ENCODE results near the gene SCART1.
"Not testable (repeated sequence)": the region's sequence is repeated elsewhere in the genome, so short reads cannot be mapped to it uniquely, and the experiment has no call there.

SCART1 gene

DNA sequence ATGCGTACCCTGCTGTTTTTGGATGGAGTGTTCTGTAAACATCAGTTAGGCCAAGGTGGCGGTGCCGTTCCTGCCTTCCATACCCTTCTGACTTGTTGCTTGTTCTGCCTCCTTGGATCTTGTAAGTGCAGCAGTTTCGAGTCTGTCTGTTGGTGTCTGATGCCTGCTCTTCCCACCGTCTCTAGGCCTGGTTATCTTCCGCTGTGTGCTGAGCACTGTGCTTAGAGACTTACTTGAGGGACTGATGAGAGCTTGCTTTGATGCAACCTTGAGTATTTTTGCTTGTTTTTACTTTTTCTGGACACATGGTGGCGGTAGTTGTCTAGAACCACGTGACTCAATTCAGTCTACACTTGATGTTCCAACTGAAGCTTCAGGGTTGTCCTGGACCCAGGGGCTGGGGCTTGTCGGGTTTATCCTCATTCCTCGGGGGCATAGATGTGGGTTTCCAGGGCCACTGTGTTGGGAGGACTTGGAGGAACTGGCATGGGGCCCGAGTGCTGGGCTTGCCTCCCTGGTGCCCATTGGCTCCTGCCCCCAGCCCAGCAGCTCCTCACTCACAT, 15.0 kb upstream of the SCART1 start:
- no peak for DNase-seq

DNA sequence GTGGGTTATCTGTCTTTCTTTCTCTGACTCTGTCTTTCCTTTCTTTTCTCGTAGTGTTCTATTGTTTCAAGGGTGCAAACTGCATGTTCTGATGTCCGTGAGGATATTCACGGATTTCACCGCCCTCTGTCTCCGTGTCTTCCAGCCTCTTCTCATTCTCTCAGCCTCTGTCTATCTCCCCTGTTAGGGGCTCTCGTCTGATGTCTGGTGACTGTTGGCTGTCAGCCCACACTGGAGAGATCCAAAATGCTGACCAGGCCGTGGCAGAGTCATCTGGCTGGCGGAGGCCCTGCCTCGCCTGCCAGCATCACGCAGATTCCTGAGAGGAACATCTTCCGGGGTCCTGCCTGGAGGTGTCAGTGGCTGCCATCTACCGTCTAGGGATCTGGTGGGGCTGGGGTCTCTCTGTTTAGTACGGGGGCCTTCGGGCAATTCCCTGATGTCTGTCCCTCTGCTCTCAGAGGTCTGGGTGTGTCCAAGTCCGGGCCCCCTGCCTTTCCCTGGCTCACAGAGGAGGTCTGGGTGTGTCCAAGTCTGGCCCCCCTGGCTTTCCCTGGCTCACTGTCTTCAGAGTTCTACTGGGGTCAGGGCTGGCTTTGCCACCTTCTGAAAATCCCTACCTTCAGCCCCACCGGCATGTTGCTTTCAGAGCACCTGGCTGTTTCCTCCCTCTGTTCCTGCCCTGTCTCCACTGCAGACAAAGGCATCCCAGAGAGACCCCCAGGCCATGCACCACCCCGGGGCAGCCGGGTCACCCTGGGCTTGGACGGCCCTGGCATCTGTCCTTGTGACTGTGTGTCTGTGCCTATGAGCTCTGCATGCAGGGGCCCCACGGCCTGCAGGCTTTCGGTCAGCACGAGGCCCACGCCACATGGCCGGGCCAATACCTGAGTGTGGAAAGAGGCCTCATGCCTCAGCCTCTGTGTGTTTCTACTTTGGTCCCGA, 14.0 kb upstream of the SCART1 start:
- DNase-seq = no peak

DNA sequence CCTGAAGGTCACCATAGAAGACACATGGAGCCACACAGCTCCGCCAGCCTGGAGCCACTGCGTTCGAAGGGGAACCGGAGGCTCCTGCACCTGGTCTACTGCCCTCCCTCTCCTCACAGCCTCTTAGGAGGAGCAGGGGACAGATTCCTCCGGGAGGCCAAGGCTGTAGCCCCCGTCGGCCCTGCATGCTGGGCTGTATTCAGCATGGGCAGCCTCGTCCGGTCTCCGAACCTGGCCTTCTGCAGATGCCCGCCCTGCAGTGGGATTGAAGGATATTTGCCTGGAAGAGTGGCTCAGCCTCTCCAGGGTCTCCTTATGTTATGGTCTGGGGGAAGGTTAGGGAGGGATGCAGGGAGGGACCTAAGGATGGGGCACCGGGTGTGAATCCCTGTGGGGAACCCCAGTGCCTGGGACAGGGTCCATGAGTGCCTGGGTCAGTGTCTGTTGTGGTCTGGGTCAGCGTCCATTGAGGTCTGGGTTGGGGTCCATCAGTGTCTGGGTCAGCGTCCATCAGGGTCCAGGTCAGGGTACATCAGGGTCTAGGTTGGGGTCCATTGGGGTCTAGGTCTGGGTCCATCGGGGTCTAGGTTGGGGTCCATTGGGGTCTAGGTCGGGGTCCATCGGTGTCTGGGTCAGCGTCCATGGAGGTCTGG, 13.0 kb upstream of the SCART1 start:
- no peak for DNase-seq

DNA sequence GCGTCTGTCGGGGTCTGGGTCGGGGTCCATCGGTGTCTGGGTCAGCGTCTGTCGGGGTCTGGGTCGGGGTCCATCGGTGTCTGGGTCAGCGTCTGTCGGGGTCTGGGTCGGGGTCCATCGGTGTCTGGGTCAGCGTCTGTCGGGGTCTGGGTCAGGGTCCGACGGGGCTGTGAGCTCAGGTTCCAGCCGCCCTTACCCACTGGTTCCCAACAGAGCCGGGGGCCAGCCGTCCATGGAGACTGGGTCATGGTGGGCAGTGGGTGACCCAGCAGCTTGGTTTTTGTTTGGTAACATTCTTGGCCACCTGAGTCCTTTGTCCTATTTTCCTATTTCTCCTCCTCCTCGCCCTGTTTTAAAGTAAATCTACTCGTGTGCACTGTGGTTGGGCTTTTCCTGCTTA, 12.4 kb upstream of the SCART1 start:
- DNase-seq = not testable (repeated sequence)

DNA sequence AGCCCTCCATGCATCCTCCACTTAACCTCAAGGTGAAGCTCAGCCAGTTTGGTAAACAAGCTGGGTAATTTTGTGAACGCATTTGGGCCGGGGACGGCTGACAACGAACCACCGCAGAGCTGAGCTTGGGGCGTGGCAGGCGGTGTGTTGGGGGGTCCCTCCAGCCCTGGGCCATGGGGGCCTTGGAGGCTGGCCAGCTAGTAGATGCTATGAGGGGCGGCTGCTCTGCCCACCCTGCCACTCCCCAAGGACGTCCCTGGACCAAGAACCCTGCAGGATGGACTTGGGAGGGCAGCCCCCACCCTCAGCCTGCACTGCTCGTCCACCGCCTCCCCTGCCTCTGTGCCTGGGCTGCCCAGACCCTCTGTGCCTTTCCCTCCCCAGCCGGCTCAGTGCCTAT, 12.0 kb upstream of the SCART1 start:
- DNase-seq = no peak

DNA sequence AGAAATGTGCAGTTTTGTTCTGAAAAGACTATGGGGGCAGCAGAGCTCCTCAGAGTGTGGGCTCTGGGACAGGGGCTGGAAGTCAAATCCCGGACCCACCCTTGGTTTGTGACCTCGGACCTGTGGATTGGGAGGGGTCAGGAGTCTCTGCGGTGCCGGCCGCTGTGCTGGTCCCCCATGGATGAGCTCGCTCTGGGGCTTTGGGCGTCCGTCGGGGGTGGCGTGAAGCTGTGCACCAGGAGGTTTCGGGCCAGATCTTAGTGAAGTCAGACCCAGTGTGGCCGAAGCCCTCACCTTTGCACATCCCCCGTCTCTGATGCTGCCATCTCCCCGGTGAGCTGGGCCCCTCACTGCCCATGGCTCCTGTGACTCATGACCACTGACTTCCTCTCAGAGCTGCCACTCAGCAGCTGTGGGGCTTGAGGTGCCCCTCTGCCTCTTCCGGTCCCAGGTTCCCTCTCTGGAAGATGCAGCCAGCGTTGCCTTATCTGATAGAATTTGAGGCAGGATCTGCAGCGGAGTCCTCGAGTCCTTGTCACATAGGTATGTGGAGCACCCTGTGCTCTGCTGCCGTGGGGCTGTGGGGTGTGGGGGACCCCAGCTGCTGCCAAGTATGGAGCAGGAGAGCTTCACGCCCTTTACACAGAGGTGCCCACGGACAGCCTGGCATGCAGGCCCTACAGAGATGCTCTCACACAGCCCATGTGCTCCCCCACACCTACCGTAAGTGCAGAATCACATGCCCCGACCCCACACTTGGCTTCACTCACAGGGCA, 11.4 kb upstream of the SCART1 start:
- no peak for DNase-seq

DNA sequence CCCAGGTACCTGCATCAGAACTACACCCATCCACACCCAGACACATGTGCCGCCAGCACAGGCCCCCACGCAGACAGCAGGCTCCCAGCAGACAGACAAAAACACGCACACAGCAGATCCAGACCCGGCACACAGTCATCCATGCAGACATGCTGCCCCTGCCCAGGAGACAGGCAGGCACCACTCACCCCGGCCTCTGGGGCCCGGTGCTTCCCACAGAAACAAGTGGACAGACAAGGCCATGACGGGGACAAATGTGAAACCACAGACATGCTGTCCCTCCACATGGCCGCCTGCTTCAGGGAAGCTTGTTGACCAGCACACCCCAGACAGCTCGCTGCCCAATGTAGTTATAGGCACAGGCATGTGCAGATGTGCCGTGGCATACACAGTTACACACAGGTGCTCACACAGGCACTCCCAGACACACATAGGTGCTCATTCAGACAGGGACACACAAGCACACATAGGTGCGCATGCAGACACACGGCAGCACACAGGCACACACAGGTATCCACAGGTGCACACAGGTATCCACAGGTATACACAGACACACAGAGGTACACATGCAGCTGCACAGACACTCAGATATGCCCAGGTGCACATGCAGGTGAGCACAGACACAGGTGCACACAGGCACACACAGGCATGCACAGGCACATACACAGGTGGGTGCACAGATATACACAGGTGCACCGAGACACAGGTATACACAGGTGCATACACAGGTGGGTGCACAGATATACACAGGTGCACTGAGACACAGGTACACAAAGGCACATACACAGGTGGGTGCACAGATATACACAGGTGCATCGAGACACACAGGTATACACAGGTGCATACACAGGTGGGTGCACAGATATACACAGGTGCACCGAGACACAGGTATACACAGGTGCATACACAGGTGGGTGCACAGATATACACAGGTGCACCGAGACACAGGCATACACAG, 10.5 kb upstream of the SCART1 start:
- DNase-seq = no peak

DNA sequence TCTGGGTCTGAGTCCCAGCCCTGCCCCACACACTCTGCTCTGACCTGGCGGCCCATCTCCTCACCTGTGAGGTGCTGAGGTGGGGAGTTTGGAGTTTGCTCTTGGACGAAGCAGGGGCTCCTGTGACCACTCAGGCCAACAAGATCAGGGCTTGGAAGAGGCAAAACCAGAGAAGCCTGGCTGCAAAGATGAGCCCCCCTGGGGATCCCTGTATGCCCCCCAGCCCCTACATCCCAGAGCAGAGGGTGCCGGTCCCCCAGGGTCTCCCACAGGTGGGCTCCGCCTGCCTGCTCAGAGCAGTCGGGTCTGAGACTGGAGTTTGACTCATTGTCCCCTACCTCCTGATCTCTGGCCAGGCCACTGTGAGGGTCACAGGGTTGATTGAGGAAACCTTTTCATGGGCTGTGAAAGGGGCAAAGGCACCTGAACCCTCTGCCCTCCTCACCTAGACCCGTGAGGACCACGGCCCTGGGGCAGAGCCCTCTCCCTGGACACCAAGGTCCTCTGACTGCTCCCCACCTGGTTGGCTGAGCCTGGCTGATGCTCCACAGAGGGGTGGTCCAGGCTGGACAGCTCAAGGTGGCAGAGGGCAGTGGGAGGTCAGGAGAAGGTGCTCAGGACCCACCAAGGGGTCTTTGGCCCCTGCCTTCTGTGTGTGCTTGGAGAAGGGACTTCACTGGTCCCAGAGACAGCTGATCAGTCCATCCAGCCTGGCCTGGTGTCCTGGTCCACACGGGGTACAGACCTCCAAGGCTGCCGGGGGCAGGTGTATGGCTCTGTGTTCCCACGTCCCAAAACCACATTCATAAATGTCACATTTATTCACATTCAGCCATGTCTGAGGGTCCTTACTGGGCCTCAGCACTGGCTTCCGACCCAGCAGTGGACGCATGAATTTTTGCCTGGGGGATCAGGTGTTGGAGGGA, 9.1 kb upstream of the SCART1 start:
- no peak for DNase-seq

DNA sequence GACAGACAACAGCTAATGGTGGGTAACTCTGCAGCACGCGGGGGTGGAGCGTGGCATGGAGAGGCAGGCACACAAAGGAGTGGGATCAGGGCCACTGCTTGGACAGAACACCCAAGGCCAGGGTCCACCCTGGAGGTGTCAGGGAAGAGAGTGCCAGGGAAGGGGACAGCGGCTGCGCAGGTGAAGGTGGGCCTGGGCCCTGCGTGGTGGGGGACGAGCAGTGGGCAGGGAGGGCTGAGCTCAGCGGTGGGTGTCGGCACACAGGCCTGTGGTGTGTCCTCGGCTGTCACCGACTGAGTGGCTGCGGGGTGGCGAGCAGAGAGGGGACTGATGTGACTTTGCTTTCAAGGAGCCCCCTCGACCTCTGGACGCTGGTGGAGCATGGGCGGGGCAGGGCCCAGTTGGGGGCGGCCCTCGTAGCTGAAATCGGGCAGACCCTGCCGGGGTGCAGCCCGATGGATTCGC, 8.4 kb upstream of the SCART1 start:
- no peak for DNase-seq

DNA sequence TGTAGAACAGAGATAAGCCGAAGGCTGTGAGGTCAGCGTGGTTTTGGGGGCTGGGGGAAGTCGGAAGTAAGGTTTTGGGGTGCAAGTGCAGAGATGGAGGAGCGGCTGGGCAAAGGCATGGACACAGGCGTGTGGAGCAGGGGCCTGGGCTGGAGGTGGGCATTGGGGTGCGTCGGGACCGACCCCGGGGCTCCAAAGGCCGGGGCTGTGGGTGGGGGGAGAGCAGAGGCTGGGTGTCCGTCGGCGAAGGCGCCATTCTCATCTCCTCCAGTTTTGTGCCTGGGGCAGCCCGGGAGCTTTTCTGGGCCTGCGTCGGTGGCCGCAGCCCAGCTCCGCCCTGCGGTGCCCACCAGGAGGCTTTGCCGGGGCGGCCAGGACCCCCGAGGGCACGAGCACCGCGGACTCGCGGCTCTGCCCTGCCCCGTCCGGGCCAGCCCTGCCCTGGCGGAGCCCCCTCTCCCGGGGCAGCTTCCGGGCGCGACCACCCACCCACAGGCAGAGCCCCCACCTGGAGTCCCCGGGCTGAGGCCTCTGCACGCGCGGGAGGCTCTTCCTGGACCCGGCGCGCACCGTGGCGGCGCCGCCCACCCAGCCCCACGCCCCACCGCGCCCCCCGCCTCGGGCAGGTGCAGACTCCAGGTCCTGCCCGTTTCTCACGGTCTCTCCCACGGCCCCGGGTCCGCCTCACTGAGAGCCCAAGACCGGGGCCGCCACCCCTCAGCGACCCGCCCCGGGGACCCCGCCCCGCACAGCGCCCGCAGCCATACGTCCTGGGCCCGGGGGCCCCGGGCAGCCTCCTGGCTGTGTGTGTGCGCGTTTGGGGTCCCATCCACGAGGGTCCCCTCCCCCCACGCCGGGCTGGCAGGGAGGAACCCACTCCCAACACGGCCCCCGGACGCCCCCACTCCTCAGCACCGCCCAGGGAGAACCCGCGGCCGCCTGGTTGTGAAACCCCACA, 7.7 kb upstream of the SCART1 start:
- DNase-seq = no peak

DNA sequence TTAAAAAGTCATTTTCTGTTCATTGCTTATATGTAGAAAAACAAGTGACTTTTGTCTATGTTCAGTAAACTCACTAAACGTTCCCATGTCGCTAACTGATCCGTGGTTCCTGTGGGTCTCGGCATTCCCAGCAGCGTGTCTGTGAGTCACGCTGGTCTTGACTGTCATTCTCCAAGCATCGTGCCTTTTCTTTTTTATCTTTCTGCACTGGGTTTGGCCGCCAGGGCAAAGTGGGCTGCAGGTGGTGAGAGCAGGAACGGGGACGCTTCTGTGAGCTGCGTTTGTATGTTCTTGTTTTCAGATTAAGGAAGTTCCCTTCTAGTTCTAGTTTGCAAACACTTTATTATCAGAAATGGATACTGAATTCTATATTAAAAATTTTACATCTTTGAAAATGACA, 6.8 kb upstream of the SCART1 start:
- DNase-seq = no peak

DNA sequence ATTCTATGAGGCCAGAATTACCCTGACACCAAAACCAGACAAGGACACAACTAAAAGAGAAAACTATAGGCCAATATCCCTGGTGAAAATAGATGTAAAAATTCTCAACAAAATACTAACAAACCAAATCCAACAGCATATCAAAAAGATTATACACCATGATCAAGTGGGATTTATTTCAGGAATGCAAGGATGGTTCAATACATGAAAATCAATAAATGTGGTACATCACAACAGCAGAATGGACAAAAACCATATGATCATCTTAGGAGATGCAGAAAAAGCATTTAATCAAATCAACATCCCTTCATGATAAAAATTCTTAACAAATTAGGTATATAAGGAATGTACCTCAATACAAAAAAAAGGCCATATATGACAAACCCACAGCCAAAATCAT, 5.6 kb upstream of the SCART1 start:
- DNase-seq = no peak

DNA sequence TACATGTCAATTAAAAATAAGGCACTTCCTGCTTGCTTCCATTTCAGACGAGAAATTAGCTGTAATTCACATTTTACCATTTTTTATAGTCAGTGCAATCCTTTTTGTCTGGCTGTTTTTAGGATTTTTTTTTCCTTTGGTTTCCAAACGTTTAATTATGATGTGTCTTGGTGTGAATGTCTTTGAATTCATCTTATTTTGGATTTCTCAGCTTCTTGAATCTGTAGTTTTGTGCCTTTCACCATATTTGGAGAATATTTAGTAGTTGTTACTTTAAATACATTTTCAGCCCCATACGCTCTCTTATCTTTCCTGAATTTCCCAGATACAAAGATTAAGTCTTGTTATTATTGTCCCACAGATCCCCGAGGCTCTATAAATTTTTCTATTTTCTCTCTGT, 2.4 kb upstream of the SCART1 start:
- DNase-seq = no peak

DNA sequence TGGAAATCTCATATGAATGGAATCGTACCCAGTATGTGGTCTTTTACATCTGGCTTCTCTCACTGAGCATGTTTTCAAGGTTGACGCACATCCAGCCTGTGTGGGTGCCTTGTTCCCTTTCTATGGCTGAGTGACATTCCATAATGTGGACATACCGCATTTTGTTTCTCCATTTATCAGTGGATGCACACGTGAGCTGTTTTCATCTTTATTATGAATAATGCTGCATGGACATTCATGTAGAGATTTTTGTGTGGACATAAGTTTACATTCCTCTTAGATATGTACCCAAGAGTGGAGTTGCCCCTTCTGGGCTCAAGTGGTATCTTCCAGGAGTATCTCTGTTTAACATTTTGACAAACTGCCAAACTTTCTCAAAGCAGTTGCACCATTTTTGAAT, 1.3 kb upstream of the SCART1 start:
- no peak for DNase-seq

DNA sequence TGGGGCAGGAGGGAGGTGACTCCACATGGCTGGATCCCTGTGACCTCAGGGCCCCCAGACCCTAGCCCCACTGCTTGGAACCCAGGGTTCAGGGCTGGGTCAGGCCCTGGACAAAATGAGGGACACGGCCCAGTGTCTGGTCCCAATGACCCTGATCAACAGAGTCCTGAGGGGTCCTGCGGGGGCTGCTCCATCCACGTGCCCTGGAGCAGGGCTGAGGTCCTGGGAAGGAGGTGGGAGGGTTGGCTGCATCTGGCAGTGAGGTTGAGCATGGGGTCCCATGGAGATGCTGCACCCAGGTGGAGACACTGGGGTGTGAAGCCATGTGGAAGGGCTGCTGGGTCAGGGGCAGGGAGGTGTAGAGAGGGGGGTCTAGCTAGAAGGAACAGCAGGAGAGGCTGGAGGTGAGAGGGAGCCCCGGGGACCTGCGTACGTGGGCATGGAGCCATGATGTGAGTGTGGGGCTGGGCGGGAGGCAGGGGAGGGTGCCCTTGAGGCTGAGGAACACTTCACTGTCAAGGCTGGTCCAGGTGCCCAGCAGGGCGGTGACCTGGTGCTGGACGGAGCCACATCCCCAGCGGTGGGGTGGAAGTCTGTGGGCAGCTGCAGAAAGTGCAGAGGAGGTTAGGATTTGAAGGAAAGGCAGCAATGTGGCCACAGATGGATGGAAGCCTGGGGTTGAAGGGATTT, 604 bp downstream of the SCART1 start:
- no peak for DNase-seq

DNA sequence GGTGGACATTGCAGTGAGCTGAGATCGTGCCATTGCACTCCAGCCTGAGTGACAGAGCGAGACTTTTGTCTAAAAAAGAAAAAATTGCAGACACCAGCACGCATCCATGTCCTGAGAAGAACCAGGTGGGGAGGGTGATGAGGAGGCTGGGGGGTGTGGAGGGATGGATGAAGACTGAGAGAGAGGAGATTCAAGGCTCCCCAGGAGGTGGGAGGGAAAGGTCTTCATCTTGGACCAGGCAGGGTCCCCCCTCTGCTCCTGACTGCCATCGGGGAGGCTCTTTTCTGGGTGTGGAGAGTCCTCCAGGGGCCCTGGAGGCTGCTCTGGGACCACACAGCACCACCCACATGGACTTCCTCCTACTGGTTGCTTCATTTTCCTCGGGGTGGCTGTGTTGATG, 1.5 kb downstream of the SCART1 start:
- DNase-seq = no peak

DNA sequence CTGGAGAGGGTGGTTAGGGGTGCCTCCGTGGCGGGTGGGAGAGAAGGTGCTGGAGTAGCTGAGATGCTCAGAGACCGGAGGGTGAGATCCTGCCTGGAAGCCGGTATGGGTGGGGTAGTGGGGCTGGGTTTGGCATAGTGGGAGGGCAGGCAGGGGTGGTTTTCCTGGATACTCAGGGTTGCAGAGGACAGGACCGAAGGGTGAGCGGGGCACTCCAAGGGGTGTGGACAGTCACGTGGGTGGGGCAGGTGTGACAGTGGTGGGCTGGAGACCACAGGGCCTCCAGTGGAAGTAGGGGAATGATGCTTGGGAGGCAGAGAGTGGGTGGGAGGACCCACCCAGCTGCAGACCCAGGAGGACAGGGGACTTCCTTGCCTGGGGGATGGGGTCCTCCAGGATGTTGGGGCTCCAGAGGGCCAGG, 1.9 kb downstream of the SCART1 start:
- no peak for DNase-seq

DNA sequence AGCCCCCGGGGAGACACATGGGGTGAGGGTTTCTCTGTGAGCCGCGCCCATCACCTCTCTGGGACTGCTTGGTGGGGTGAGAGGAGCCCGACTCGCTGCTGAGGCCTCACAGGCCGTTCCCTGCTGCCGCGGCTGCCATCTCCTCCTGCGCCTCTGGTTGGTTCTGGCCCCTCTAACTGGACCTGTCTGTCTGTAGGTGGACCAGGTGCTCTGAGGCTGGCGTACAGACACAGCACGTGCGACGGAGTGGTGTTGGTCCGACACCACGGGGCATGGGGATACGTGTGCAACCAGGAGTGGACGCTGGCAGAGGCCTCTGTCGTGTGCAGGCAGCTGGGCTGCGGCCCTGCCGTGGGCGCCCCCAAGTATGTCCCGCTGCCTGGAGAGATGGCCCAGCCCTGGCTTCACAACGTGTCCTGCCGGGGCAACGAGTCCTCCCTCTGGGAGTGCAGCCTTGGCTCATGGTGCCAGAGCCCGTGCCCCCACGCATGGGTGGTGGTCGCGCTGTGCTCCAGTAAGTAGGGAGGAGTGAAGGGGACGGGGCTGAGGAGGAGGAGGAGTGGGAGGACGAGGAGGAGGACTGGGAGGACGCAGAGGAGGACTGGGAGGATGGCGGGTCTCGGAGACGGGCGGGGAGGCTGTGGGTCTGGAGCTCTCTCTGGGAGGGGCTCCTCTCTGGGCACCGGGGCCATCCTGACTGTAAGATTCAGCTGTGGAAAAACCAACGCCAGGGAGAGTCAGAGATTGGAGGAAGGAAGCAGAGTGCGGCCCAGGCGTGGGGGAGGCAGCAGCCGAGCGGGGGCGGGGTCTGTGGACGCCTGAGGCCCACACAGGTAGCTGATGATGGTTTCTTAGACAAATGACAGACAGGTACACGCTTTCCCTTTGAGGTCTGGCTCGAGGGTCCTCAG, 2.6 kb downstream of the SCART1 start:
- no peak for DNase-seq

Measured in NCI-H748 treated with DMSO at 0.1 percent for 48 hours (cell line).